GM06990 (cell line): ENCODE data around the gene TNFRSF12A.

Experiments used
- DNase-seq: peaks from one replicate; pipeline ENCODE4 v3.0.0-alpha.2; 2011; ENCODE audit not compliant: insufficient read length; ENCODE audit errors: extremely low read depth
- H3K27me3 ChIP-seq: replicated peaks from 2 replicates; pipeline ENCODE4 v1.6.0; 2011; ENCODE audit warnings: low read length; ENCODE audit not compliant: control insufficient read depth, insufficient read depth
- H3K36me3 ChIP-seq: 2 replicates; pipeline ENCODE4 v1.5.1; 2011; ENCODE audit warnings: low read length; ENCODE audit not compliant: control insufficient read depth, insufficient read depth
- H3K4me3 ChIP-seq: replicated peaks from 2 replicates; pipeline ENCODE4 v1.5.1; 2011; ENCODE audit warnings: low read depth, mild to moderate bottlenecking, control low read depth, low read length
- CTCF ChIP-seq: IDR thresholded peaks from 2 replicates; pipeline ENCODE4 v1.5.1; 2011; ENCODE audit warnings: low read length, control low read depth, mild to moderate bottlenecking, inconsistent platforms; ENCODE audit not compliant: insufficient read depth, poor library complexity, severe bottlenecking

The TNFRSF12A gene

GRCh38 chr16:2987833-2988232 is 32.3 kb upstream of the TNFRSF12A start:
- Histone ChIP-seq H3K36me3 (no peaks in the 10 kb centered on the region), H3K27me3 (peaks cover 1% of the 10 kb centered on the region), H3K4me3 (no peak overlapping the region)
- no peak for TF ChIP-seq CTCF
- DNase-seq = no peak

GRCh38 chr16:2988590-2989099 is 31.5 kb upstream of the TNFRSF12A start:
- Histone ChIP-seq H3K36me3 (no peaks in the 10 kb centered on the region), H3K4me3 (no peak overlapping the region), H3K27me3 (peaks cover 1% of the 10 kb centered on the region)
- DNase-seq = no peak
- TF ChIP-seq CTCF = no peak

GRCh38 chr16:2990891-2991290 is 29.3 kb upstream of the TNFRSF12A start:
- Histone ChIP-seq H3K36me3 (no peaks in the 10 kb centered on the region), H3K4me3 (no peak overlapping the region), H3K27me3 (no peaks in the 10 kb centered on the region; the same call in 1 of the 2 replicates)
- no peak for TF ChIP-seq CTCF
- DNase-seq = no peak

GRCh38 chr16:2991566-2992261 is 28.5 kb upstream of the TNFRSF12A start:
- no peak for DNase-seq
- no peak overlapping the region for H3K4me3 ChIP-seq
- no peaks in the 10 kb centered on the region; the same call in 1 of the 2 replicates for H3K27me3 ChIP-seq
- TF ChIP-seq CTCF = no peak
- no peaks in the 10 kb centered on the region for H3K36me3 ChIP-seq

GRCh38 chr16:2992383-2993081 is 27.6 kb upstream of the TNFRSF12A start:
- TF ChIP-seq CTCF = no peak
- no peak overlapping the region for H3K4me3 ChIP-seq

More at GRCh38 chr16:2992383-2993081, 27.6 kb upstream of the TNFRSF12A start:
- DNase-seq = no peak
- H3K36me3 ChIP-seq = no peaks in the 10 kb centered on the region
- H3K27me3 ChIP-seq = no peaks in the 10 kb centered on the region; the same call in 1 of the 2 replicates
